NCI-H2227 (cell line): ENCODE measurements around the gene NUTM2F.
"Not testable (repeated sequence)": the region's sequence is repeated elsewhere in the genome, so short reads cannot be mapped to it uniquely, and the experiment has no call there.

Experiments used
- DNase-seq: peaks from one replicate; lab custom pipeline; 2025; ENCODE audit not compliant: unreplicated experiment; lab: John Stamatoyannopoulos, UW

Gene NUTM2F

DNA sequence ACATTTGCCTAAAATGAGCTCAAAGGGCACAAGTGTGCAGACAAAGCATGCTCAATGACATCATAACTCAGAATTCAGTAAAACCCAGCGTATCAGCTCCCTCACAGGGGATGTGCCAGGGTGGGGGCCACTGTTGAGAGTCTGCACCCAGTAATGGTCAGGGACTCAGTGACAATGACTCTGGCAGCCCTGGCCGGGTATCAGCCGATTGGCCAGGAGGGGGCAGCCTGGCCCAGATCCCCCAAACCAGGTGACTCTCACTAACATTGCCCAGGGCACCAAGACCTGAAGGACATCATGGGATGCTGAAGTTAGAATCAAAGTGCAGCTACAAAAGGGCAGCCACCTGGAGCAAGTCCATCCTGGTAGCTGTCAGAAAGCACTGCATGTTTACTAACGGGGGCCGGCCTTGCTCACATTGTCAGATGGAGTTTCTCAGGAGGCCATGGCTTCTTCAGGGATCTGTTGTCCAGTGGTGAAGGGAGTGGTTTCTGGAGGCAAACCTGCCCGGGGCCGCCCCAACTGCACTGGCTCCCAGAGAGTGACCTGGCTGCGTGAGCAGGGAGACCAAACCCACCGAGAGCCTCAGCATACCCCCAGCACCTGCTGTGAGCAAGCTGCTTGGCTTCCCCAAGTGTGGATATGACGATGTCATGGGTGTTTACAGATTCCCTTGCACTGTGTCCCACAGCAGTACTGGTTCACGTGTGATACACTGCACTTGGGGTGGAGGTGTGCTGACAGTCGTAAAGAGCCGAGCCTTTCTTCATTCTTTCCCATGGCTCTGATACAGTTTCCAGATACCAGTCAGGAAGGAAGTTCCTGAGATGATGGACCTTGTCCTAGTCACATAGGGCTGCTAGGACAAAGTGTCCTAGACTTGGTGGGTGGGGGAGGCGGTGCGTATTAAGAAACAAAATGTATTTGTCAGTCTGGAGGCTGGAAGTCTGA is 13.1 kb downstream of the NUTM2F start:
- not testable (repeated sequence) for DNase-seq

DNA sequence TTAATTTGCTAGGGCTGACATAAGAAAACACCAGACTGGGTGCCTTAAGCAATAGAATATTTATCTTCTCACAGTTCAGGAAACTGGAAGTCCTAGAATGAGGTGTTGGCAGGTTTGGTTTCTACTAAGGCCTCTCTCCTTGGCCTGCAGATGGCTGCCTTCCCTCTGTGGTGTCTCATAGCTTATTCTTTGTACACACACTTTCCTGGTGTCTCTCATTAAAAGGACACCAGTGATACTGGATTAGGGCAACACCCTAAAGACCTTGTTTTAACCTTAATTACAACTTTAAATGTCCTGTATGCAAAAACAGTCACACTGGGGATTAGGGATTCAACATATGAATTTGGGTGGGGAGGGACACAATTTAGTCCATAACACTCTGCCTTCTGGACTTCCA is 25.1 kb downstream of the NUTM2F start:
- no peak for DNase-seq

DNA sequence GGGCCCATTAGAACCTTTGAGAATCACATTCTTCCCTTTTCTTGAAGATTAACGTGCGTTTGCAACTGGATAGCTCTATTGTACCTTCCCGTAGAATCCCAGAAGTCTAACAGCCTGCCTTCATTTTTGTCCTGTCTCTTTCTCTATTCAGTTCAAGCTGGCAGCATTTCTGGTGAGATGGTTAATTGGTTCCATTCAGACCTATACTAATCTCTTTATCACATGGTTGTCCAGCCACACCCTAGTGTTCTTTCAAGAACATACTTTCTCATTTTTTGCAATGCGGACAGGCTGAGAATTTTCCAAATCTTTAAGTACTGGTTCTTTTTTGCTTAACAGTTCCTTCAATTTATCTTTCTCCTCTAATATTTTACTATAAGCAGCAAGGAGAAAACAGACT is 26.0 kb downstream of the NUTM2F start:
- DNase-seq, result no peak

DNA sequence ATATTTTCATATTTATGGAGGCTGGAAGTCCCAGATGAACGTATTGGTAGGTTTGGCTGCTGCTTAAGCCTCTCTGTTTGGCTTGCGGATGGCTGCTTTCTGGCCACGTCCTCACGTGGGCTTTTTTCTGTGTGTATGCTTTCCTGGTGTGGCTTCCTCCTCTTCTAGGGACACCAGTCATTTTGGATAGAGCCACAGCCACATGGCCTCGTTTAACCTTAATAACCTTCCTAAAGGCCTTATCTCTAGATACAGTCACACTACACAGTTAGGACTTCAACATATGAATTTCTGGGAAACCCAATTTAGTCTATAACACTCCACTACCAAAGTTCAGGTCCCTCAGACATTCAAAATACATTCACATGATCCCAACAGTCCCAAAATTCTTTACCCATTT is 26.9 kb downstream of the NUTM2F start:
- no peak for DNase-seq

DNA sequence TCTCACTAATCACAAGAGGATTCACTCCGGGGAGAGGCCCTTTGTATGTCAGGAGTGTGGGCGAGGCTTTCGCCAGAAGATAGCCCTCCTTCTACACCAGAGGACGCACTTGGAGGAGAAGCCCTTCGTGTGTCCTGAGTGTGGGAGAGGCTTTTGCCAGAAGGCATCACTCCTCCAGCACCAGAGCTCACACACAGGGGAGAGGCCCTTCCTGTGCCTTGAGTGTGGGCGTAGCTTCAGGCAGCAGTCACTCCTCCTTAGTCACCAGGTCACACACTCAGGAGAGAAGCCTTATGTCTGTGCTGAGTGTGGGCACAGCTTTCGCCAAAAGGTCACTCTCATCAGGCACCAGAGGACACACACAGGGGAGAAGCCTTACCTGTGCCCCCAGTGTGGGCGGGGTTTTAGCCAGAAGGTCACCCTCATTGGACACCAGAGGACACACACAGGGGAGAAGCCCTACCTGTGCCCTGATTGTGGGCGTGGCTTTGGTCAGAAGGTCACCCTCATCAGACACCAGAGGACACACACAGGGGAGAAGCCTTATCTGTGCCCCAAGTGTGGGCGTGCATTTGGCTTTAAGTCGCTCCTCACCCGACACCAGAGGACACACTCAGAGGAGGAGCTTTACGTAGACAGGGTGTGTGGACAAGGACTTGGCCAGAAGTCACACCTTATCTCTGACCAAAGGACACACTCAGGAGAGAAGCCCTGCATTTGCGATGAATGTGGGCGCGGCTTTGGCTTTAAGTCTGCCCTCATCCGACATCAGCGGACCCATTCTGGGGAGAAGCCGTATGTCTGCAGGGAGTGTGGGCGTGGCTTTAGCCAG is 27.8 kb downstream of the NUTM2F start:
- DNase-seq, result no peak

DNA sequence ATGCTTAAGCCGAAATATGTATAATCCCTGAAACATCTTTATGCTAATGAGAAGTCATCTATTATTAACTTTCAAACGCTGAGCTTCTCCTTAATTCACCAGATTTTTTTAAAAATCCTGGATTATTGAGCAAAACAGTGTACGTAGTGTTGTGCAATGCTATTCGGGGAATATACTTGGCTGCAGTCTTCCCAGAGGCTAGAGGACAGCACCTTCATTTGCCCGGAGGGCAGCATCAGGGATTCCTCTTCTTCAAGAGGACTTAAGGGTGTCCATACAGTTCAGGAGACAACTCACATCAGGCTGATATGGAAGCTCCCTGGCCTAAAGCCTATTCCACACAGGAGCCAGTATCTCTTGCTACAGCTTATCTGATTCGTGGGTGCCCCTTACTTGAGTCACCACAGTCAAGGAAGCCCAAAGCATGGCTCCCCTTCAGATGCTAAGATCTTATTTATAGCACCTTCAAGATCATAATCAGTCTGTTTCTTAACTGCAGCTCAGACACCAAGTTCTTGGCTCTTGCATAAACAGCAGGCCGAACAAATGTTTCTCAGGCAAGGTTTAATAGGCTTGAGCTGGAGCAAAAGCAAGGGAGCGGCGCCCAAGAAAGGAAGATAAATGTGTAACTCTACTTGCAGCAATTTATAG is 29.4 kb downstream of the NUTM2F start:
- DNase-seq, result no peak

DNA sequence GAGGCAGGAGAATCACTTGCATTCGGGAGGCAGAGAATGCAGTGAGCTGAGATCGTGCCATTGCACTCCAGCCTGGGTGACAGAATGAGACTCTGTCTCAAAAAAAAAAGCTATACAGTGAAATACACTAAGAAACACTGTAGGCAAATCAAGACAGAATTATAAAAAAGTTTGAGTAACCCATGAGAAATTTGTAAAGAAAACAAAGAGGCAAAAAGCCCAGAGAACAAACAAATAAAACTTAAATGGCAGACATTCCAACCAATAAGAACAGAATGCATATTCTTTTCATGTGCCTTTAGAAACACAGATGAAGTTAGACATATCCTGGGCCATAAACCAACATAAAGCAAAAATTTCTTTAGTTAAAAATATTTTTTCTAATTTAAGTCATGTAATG is 38.8 kb downstream of the NUTM2F start:
- no peak for DNase-seq

DNA sequence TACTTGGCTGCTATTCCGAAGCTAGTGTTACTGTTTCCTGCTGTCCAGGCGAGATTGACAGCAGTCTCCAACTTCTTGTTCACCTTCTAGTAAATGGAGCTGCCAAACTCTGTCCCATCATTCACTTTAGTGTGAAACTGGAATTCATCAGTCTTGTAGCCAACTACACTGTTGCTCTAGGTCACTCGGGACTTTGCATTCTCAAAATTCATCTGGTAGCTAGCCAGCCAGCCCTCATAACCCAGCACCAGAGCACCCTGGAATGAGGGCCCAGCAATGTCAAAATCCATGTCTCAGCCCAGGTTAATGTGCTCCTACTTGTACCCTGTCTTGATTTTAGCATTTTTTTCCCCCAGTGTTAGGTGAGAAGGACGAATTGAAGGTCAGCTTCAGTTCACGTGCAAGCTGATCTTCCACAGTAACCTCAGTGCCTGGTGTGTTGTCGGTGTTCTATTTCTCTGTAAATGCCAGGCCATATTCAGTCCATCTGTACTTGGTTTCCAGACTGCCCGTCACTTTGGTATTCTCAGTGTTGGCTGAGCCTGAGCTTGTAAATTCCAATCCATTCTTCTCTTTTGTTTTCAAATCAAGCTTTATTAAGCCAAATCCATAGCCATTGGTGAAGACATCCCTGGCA is 40.4 kb downstream of the NUTM2F start:
- DNase-seq, result no peak

DNA sequence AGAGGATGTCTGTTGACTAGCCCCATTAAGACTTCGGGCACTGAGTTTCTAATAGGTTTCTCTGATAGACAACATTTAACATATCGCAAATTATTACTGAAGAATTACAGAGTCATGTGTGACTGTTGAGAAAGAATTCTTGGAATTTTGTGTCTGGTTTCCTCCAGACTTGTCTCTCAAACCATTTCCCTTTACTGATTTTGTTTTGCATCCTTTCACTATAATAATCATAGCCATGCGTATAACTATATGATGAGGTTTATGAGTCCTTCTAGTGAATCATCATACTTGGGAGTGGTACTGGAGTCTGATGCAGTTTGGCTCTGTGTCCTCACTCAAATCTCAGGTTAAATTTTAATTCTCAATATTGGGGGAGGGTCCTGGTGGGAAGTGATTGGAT is 42.3 kb downstream of the NUTM2F start:
- DNase-seq, result no peak

DNA sequence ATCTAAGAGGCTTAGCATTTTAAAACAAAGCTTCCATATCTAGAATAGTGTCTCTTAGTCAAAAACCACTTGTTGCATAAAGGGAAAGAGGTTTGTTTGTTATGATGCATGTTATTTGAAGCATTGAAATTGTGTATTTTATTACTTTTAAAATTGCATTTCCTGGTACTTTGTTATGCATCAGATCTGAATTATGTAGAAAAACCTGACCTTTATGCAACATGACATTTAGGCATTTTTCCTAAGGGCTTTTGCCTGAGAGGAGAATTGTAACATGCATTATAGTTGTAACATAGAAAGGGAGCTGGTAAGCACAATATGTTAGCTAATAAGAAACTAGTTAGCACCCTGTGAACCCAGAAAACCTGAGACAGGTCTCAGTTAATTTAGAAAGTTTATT is 47.3 kb downstream of the NUTM2F start:
- no peak for DNase-seq

DNA sequence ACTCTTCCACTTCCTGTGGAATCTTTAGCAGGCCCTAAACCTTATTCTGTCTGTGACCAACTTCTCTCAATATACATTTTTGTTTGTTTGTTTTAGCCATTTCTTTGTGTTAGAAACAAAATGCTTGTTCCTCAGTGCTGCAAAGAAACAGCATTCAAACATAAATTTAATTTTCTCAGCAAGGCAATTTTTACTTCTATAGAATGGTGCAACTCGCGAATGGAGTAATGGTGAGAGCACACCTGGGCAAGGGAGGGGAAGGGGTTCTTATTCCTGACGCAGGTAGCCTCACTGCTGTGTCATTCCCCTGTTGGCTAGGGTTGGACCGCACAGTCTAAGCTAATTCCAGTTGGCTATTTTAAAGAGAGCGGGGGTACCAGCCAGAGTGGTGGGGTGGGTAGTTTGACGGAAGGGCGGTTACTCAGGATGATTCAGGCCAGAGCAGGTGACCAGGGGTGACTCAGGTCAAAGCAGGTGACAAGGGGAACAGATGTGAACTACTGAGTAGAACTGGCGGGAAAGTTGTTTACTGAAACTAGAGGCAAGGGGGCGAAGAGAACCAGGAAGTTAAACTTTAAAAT is 47.9 kb downstream of the NUTM2F start:
- DNase-seq, result no peak

DNA sequence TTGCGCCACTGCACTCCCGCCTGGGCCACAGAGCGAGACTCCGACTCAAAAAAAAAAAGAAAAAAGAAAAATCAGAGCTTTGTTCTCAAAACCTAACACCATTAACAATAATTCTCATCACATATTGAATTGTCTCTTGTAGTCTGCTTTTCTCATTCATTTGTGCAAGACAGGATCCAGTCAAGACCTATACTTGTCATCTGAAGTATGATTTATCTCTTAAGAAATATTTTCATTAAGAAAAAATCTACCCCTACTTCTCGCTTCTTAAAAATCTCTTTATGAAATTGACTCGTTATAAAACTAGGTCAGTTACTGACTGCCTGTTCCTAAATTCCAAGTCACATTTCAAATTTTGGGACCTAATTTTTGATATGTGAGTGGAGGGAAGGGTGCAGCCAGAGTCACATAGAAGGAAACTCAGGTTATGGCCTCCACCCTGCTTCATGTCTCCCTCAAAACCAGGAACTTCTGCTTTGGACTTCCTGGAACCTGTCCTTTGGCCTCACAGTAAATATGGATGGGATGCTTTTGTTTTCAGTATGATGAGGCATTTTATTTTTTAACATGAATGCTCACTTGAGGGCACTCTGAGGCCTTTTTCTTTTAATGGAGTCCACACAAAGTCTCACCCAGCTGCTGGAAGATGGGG is 50.4 kb downstream of the NUTM2F start:
- no peak for DNase-seq

DNA sequence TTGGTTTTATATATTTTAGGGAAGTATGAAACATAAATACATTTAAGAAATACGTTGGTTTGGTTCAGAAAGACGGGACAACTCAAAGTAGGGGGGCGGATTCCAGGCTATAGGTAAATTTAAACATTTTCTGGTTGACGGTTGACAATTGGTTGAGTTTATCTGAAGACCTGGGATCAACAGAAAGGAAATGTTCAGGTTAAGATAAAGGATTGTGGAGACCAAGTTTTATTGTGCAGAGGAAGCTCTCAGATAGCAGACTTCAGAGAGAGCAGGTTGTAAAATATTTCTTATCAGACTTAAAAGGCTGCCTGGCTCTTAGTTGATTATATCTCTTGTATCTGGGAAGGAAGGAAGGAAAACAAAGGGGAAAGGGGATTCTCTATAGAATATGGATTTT is 51.4 kb downstream of the NUTM2F start:
- not testable (repeated sequence) for DNase-seq

DNA sequence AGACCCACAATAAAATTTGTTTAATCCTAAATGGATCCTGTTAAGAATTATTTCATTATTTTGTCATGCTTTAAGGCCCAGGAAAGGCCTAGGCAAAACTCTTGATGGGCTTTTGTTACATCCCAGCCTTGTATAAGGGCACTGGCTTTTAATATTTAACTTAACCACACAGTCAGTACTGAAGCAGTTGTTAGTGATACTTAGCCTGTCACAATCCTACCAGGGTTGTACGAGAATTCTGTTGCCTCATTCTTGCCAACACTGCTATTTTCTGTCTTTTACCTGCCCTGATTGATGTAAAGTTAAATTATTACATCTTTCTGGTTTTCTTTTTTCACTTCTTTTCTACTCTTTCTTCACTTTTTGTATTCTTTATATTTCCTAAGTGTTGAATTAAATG is 58.4 kb downstream of the NUTM2F start:
- no peak for DNase-seq

DNA sequence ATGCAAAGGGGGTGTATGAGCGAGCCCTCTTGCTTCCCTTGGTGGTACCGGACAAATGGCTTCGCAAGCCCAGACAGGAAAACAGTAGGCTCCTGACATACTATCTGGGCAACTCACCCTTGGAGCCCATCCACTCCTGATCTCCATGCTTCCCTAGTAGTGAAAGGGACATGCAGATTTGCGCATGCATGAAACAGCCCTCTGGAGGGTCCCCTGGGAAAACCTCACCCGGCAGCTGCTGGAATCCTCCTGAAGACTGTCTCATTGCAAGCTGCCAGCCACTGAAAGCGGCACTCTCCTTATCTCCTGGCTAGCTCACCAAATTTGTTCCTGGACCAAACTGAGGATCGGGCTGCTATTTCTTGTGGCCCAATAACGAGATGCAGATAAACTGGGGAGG is 59.2 kb downstream of the NUTM2F start:
- no peak for DNase-seq
